C4-2B (cell line): ENCODE data around the gene KRTAP4-7.
"Not testable (repeated sequence)": the region's sequence is repeated elsewhere in the genome, so short reads cannot be mapped to it uniquely, and the experiment has no call there.

ENCODE experiments used
- ZFX ChIP-seq: fragments of 450-650 bp; IDR thresholded peaks from 2 replicates; pipeline ENCODE4 v1.6.1; 2017
- TF ChIP-seq, protein P1 (sequence below): fragments of 450-650 bp; conservative IDR thresholded peaks from 2 replicates; pipeline ENCODE4 v1.5.1; 2017; ENCODE audit warnings: mild to moderate bottlenecking

DNA sequence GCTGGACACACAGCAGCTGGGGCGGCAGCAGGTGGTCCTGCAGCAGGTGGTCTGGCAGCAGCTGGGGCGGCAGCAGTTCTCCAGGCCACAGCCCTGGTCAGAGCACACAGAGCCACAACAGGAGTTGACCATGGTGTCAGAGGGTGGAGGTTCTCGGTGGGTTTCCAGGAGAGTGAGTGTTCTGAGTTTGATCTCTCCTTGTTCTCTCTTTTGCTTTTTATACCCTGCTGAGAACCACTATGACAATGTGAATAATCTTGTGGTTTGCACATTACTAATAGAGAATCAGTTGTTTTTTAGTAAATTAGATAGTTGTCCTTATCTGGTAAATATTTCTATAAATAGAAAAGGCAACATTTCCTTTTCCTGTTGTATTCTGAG, 40.0 kb downstream of the KRTAP4-7 start, which contains the start of gene KRTAP4-12:
- TF ChIP-seq, protein P1, sequence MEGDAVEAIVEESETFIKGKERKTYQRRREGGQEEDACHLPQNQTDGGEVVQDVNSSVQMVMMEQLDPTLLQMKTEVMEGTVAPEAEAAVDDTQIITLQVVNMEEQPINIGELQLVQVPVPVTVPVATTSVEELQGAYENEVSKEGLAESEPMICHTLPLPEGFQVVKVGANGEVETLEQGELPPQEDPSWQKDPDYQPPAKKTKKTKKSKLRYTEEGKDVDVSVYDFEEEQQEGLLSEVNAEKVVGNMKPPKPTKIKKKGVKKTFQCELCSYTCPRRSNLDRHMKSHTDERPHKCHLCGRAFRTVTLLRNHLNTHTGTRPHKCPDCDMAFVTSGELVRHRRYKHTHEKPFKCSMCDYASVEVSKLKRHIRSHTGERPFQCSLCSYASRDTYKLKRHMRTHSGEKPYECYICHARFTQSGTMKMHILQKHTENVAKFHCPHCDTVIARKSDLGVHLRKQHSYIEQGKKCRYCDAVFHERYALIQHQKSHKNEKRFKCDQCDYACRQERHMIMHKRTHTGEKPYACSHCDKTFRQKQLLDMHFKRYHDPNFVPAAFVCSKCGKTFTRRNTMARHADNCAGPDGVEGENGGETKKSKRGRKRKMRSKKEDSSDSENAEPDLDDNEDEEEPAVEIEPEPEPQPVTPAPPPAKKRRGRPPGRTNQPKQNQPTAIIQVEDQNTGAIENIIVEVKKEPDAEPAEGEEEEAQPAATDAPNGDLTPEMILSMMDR: not testable (repeated sequence)
- not testable (repeated sequence) for TF ChIP-seq ZFX
